ENCODE results near the gene L2HGDH. TPM values are rescaled to one million over a fixed set of nuclear protein-coding genes. Genes with fewer than 3 reads are reported as not detected.
A peak's percentile ranks its signal among the peaks of the same experiment; 100 is the strongest.

L2HGDH gene
- total RNA-seq, 1 donor from 2014 or later = 5.2 TPM

- no peak overlapping the region for H3K27ac ChIP-seq (ENCODE audit: low read depth, low read length)
- no peak overlapping the region for H3K9ac ChIP-seq (ENCODE audit: low read length)
- peaks cover 1% of the 10 kb centered on the region for H3K4me1 Mint-ChIP-seq (ENCODE audit: low read depth, unreplicated experiment)
- no peaks in the 10 kb centered on the region for H3K27me3 ChIP-seq (ENCODE audit: insufficient read depth, low read length)
- H3K4me1 ChIP-seq (ENCODE audit: insufficient read depth, low read length) = no peaks in the 10 kb centered on the region
- no peak overlapping the region for H2AFZ ChIP-seq (ENCODE audit: low read depth, low read length)
- H3K36me3 Mint-ChIP-seq (ENCODE audit: low read depth, unreplicated experiment) = peaks cover 2% of the 10 kb centered on the region
- no peak for FAIRE-seq
- TF ChIP-seq CTCF (IDR thresholded peaks at IDR 0.05; ENCODE audit: insufficient read depth, low read depth, low read length) = no peak
- no peak for TF ChIP-seq EZH2 (IDR thresholded peaks at IDR 0.05; ENCODE audit: insufficient read depth, low read length)
- H3K27ac Mint-ChIP-seq (ENCODE audit: unreplicated experiment) = no peak overlapping the region
- H3K36me3 ChIP-seq (ENCODE audit: insufficient read depth, low read length) = no peaks in the 10 kb centered on the region
- H3K27me3 Mint-ChIP-seq (ENCODE audit: low read depth, unreplicated experiment) = no peaks in the 10 kb centered on the region
- H3K9me3 ChIP-seq (ENCODE audit: insufficient read depth, low read depth, low read length) = no peaks in the 10 kb centered on the region
- H3K4me2 ChIP-seq (ENCODE audit: low read length) = no peak overlapping the region
- H3K4me3 Mint-ChIP-seq (ENCODE audit: unreplicated experiment) = no peak overlapping the region
- H4K20me1 ChIP-seq (ENCODE audit: insufficient read depth, low read length) = no peaks in the 10 kb centered on the region
- H3K4me3 ChIP-seq (ENCODE audit: insufficient read depth, low read depth, low read length) = no peak overlapping the region
- H3K9me3 Mint-ChIP-seq (ENCODE audit: unreplicated experiment) = peaks cover 7% of the 10 kb centered on the region
- no peaks in the 10 kb centered on the region for H3K79me2 ChIP-seq (ENCODE audit: insufficient read depth, low read length)
- DNase-seq (ENCODE audit: low read depth) = peak; percentile 52
These were observed 8.1 kb downstream of the L2HGDH start for GRCh38 chr14:50303744-50304471.

GRCh38 chr14:50301914-50302313 lies 10.1 kb downstream of the L2HGDH start:
- DNase-seq (ENCODE audit: low read depth) = no peak
- Histone ChIP-seq H2AFZ (ENCODE audit: low read depth, low read length) (no peak overlapping the region), H3K9me3 (ENCODE audit: insufficient read depth, low read depth, low read length) (no peaks in the 10 kb centered on the region), H3K9ac (ENCODE audit: low read length) (no peak overlapping the region), H4K20me1 (ENCODE audit: insufficient read depth, low read length) (no peaks in the 10 kb centered on the region), H3K36me3 (ENCODE audit: insufficient read depth, low read length) (no peaks in the 10 kb centered on the region), H3K27me3 (ENCODE audit: insufficient read depth, low read length) (no peaks in the 10 kb centered on the region), H3K4me3 (ENCODE audit: insufficient read depth, low read depth, low read length) (no peak overlapping the region), H3K79me2 (ENCODE audit: insufficient read depth, low read length) (no peaks in the 10 kb centered on the region), H3K27ac (ENCODE audit: low read depth, low read length) (no peak overlapping the region), H3K4me1 (ENCODE audit: insufficient read depth, low read length) (no peaks in the 10 kb centered on the region), H3K4me2 (ENCODE audit: low read length) (no peak overlapping the region)
- Mint-ChIP-seq H3K36me3 (ENCODE audit: low read depth, unreplicated experiment) (peaks cover 3% of the 10 kb centered on the region), H3K4me3 (ENCODE audit: unreplicated experiment) (no peak overlapping the region), H3K27me3 (ENCODE audit: low read depth, unreplicated experiment) (no peaks in the 10 kb centered on the region), H3K9me3 (ENCODE audit: unreplicated experiment) (peaks cover 9% of the 10 kb centered on the region), H3K27ac (ENCODE audit: unreplicated experiment) (no peak overlapping the region), H3K4me1 (ENCODE audit: low read depth, unreplicated experiment) (no peaks in the 10 kb centered on the region)
- no peak for FAIRE-seq
- no peak for TF ChIP-seq EZH2 (IDR thresholded peaks at IDR 0.05; ENCODE audit: insufficient read depth, low read length)
- TF ChIP-seq CTCF (IDR thresholded peaks at IDR 0.05; ENCODE audit: insufficient read depth, low read depth, low read length) = no peak

GRCh38 chr14:50299585-50299984 lies 12.4 kb downstream of the L2HGDH start:
- Histone ChIP-seq H3K4me2 (ENCODE audit: low read length) (no peak overlapping the region), H3K27me3 (ENCODE audit: insufficient read depth, low read length) (no peaks in the 10 kb centered on the region), H3K4me3 (ENCODE audit: insufficient read depth, low read depth, low read length) (no peak overlapping the region), H4K20me1 (ENCODE audit: insufficient read depth, low read length) (no peaks in the 10 kb centered on the region), H2AFZ (ENCODE audit: low read depth, low read length) (no peak overlapping the region), H3K4me1 (ENCODE audit: insufficient read depth, low read length) (no peaks in the 10 kb centered on the region), H3K79me2 (ENCODE audit: insufficient read depth, low read length) (no peaks in the 10 kb centered on the region), H3K9ac (ENCODE audit: low read length) (no peak overlapping the region), H3K27ac (ENCODE audit: low read depth, low read length) (no peak overlapping the region), H3K9me3 (ENCODE audit: insufficient read depth, low read depth, low read length) (no peaks in the 10 kb centered on the region), H3K36me3 (ENCODE audit: insufficient read depth, low read length) (no peaks in the 10 kb centered on the region)
- Mint-ChIP-seq H3K27ac (ENCODE audit: unreplicated experiment) (no peak overlapping the region), H3K36me3 (ENCODE audit: low read depth, unreplicated experiment) (peaks cover 1% of the 10 kb centered on the region), H3K4me1 (ENCODE audit: low read depth, unreplicated experiment) (no peaks in the 10 kb centered on the region), H3K4me3 (ENCODE audit: unreplicated experiment) (no peak overlapping the region), H3K27me3 (ENCODE audit: low read depth, unreplicated experiment) (no peaks in the 10 kb centered on the region), H3K9me3 (ENCODE audit: unreplicated experiment) (peaks cover 9% of the 10 kb centered on the region)
- no peak for DNase-seq (ENCODE audit: low read depth)
- TF ChIP-seq CTCF (IDR thresholded peaks at IDR 0.05; ENCODE audit: insufficient read depth, low read depth, low read length) = no peak
- TF ChIP-seq EZH2 (IDR thresholded peaks at IDR 0.05; ENCODE audit: insufficient read depth, low read length) = no peak
- no peak for FAIRE-seq
